Loucy (cell line): ENCODE results near the gene ARCN1.

Source experiments
- H2AFZ ChIP-seq: fragments of 200-600 bp; sonication (generic); 2 replicates; pipeline ENCODE4 v1.6.0; 2016; ENCODE audit warnings: antibody characterized with exemption, mild to moderate bottlenecking, low read length, moderate library complexity
- H3F3A ChIP-seq: fragments of 200-600 bp; 2 replicates; pipeline ENCODE4 v1.6.0; 2016; ENCODE audit warnings: antibody characterized with exemption, low read depth, mild to moderate bottlenecking
- H3K27me3 ChIP-seq: fragments of 200-600 bp; sonication (generic); 2 replicates; pipeline ENCODE4 v1.6.1; 2014; ENCODE audit warnings: low read length, mild to moderate bottlenecking; ENCODE audit not compliant: insufficient read depth, poor library complexity, severe bottlenecking
- H3K36me3 ChIP-seq: fragments of 200-600 bp; sonication (generic); 2 replicates; pipeline ENCODE4 v1.6.1; 2016; ENCODE audit warnings: low read length; ENCODE audit not compliant: insufficient read depth
- H3K4me1 ChIP-seq: fragments of 200-600 bp; sonication (generic); 2 replicates; pipeline ENCODE4 v1.5.1; 2014; ENCODE audit warnings: low read length, mild to moderate bottlenecking; ENCODE audit not compliant: insufficient read depth, poor library complexity, severe bottlenecking
- H3K4me2 ChIP-seq: fragments of 200-600 bp; sonication (generic); 2 replicates; pipeline ENCODE4 v1.6.0; 2014; ENCODE audit warnings: antibody characterized with exemption, low read length, low read depth, mild to moderate bottlenecking; ENCODE audit not compliant: poor library complexity, severe bottlenecking
- H3K4me3 ChIP-seq: fragments of 200-600 bp; sonication (generic); 2 replicates; pipeline ENCODE4 v1.5.1; 2014; ENCODE audit warnings: low read length, mild to moderate bottlenecking, mixed read lengths; ENCODE audit not compliant: poor library complexity, severe bottlenecking
- H3K79me2 ChIP-seq: fragments of 200-600 bp; sonication (generic); 2 replicates; pipeline ENCODE4 v1.6.1; 2014; ENCODE audit warnings: low read length; ENCODE audit not compliant: insufficient read depth
- H3K9ac ChIP-seq: fragments of 200-600 bp; sonication (generic); 2 replicates; pipeline ENCODE4 v1.6.0; 2014; ENCODE audit warnings: mild to moderate bottlenecking, low read depth, low read length, moderate library complexity; ENCODE audit not compliant: poor library complexity, severe bottlenecking
- H3K9me2 ChIP-seq: fragments of 200-600 bp; sonication (generic); replicated peaks from 2 replicates; pipeline ENCODE4 v1.6.1; 2016; ENCODE audit warnings: low read depth, low read length, mixed read lengths
- H3K9me3 ChIP-seq: fragments of 200-600 bp; sonication (generic); 2 replicates; pipeline ENCODE4 v1.6.1; 2014; ENCODE audit warnings: mild to moderate bottlenecking, antibody characterized with exemption, low read length, low read depth; ENCODE audit not compliant: insufficient read depth
- H4K20me1 ChIP-seq: fragments of 200-600 bp; sonication (generic); 2 replicates; pipeline ENCODE4 v1.6.0; 2014; ENCODE audit warnings: antibody characterized with exemption, low read length, mild to moderate bottlenecking; ENCODE audit not compliant: insufficient read depth, poor library complexity, severe bottlenecking
- EZH2phosphoT487 ChIP-seq: fragments of 200-600 bp; IDR thresholded peaks from 2 replicates; pipeline ENCODE4 v1.6.1; 2018; ENCODE audit warnings: antibody characterized with exemption, mild to moderate bottlenecking, moderate library complexity, borderline replicate concordance
- TF ChIP-seq, protein P1 (sequence below): fragments of 200-600 bp; sonication (generic); conservative IDR thresholded peaks from 2 replicates; pipeline ENCODE4 v1.5.1; 2014; ENCODE audit warnings: mild to moderate bottlenecking, antibody characterized with exemption, low read length

ARCN1 gene

DNA sequence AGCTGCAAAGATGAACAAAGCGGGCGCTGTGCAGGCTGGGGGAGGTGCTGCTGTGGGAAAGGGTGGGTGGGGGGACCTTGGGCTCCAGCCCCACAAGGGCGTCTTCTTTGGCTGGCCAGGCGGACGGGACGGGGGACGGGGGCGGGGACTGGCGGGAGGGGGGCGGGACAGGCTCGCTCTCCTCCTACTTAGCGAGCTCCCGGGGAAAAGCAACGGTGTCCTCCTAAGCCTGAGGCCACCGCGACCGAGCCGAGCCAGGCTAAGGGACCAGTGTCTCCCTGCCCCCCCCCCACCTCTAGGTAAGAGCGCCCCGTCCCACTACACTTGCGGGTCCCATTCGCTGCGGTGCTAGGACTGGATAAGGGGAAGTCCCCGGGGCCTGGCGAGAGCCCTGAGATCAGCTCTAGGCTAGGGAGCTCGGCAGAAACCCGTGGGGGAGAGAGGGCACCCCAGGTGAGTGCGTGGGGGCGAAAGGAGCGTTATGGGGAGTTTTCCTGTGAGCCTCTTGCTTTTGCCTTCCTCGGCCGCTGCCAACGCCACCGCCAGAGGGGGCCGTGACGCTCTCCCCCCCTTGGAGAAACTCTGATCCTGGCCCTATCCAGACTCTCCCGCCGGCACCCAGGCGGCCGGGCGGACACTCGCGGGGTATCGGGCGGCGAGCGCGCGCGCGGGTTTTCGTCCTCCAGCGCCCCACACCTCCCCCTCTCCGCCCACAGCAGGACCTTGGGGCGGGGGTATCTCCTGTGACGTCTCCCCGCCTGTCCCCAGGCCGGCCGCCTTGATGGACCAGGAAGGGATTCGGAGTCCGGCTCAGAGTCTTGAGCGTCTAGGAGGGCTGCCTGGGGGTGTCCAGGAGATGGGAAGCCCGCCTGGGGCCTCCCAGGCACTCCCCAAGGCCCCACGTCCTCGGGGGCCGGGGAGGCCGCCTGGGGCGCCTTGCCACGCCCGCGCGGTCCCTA lies 35.5 kb downstream of the ARCN1 start, which contains the start of gene PHLDB1:
PHLDB1 (plus strand) TSS at position 215 of the 959 bp plus-strand sequence. CDS start 6,222 bp downstream, outside the sequence.
- H3F3A ChIP-seq = no peaks in the 10 kb centered on the region
- no peaks in the 10 kb centered on the region for H4K20me1 ChIP-seq
- H3K9me2 ChIP-seq = no peaks in the 10 kb centered on the region
- no peak within 1 kb of the TSS for H3K9ac ChIP-seq
- H3K79me2 ChIP-seq = no peaks in the 10 kb centered on the region
- H3K36me3 ChIP-seq = no peaks in the 10 kb centered on the region
- no peak within 1 kb of the TSS for H2AFZ ChIP-seq
- TF ChIP-seq, protein P1, sequence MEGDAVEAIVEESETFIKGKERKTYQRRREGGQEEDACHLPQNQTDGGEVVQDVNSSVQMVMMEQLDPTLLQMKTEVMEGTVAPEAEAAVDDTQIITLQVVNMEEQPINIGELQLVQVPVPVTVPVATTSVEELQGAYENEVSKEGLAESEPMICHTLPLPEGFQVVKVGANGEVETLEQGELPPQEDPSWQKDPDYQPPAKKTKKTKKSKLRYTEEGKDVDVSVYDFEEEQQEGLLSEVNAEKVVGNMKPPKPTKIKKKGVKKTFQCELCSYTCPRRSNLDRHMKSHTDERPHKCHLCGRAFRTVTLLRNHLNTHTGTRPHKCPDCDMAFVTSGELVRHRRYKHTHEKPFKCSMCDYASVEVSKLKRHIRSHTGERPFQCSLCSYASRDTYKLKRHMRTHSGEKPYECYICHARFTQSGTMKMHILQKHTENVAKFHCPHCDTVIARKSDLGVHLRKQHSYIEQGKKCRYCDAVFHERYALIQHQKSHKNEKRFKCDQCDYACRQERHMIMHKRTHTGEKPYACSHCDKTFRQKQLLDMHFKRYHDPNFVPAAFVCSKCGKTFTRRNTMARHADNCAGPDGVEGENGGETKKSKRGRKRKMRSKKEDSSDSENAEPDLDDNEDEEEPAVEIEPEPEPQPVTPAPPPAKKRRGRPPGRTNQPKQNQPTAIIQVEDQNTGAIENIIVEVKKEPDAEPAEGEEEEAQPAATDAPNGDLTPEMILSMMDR = peak; percentile 33
- TF ChIP-seq EZH2phosphoT487 = no peak
- no peak within 1 kb of the TSS for H3K4me3 ChIP-seq
- H3K9me3 ChIP-seq = no peaks in the 10 kb centered on the region
- H3K4me2 ChIP-seq = no peak within 1 kb of the TSS
- no peaks in the 10 kb centered on the region for H3K4me1 ChIP-seq
- H3K27me3 ChIP-seq = peaks cover 26% of the 10 kb centered on the region

DNA sequence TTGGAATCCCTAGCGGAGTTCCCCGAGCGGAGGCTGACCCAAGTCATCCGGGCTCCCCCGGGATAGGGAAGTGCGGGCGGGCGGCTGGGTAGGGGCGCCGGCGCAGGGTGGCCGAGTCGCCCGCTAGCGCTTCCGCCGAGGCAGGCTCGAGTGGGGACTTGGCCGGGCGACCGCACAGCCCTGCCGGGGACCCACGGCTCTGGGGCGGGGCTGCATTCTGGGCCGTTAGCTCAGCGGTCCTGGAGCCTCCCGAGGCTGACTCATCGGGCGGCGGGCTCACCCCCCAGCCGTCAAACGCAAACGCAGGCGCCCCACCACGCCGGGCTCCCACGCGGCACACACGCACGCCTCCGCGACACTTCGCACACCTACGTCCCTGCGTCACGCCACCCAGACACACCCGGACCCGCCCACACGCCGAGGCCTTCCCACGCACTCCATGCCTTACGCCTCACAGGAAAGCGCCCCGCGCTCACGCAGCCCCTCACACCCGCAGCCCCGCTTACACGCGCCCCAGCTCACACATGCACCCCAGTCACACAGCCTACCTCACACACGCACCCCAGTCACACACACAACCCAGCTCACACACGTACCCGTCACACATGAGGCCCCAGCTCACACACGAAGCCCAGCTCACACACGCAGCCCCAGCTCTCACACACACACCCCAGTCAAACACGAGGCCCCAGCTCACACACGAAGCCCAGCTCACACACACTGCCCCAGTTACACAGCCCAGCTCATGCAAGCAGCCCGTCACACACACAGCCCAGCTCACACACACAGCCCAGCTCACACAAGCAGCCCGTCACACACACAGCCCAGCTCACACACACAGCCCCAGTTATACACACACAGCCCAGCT lies 36.4 kb downstream of the ARCN1 start:
- Histone ChIP-seq H2AFZ (no peak overlapping the region), H3K9ac (no peak overlapping the region), H3F3A (no peaks in the 10 kb centered on the region), H4K20me1 (no peaks in the 10 kb centered on the region), H3K9me2 (no peaks in the 10 kb centered on the region), H3K79me2 (no peaks in the 10 kb centered on the region), H3K4me2 (no peak overlapping the region), H3K36me3 (no peaks in the 10 kb centered on the region), H3K27me3 (peaks cover 26% of the 10 kb centered on the region), H3K4me1 (no peaks in the 10 kb centered on the region), H3K4me3 (no peak overlapping the region), H3K9me3 (no peaks in the 10 kb centered on the region)
- TF ChIP-seq EZH2phosphoT487 = no peak
- TF ChIP-seq, protein P1 = no peak

DNA sequence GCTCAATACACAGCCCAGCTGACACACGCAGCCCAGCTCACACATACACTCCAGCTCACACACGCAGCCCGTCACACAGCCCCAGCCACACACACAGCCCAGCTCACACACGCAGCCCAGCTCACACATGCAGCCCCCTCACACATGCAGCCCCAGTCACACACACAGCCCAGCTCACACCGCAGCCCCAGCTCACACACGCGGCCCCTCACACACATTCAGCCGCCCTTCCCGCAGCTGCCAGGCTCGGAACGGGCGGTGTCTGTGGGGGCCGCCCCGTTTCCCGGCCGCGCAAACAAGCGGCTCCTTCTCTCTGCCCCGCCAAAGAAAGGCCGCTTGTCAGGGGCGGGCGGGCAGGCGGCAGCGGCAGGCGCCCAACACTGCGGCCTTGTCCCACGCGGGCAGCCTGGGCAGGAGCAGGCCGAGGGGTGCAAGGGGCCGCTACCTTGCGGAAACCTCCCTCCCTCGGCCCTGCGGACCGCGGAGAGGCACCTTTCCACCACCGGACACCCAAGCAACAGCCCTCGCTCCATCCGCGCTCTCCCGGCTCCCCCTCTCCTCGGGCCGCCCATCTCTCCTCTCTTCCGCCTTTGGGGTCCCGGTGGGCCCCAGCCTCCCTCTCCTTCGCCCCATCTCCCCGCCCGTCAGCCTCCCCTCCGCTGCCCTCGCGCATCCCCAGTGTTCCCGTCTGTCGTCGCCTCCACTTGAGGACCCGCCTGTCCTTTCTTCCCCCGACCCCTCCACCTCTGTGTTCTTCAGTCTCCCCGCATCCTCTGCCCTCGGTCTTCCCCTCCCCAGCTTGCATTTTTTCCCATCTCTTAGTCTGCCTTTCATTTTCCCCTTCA lies 37.4 kb downstream of the ARCN1 start:
- TF ChIP-seq, protein P1 = no peak
- TF ChIP-seq EZH2phosphoT487 = no peak
- Histone ChIP-seq H3K36me3 (no peaks in the 10 kb centered on the region), H3K4me3 (no peak overlapping the region), H3K9me3 (no peaks in the 10 kb centered on the region), H3K9me2 (no peaks in the 10 kb centered on the region), H3K4me1 (no peaks in the 10 kb centered on the region), H4K20me1 (no peaks in the 10 kb centered on the region), H3K27me3 (peaks cover 26% of the 10 kb centered on the region), H2AFZ (no peak overlapping the region), H3K79me2 (no peaks in the 10 kb centered on the region), H3K4me2 (no peak overlapping the region), H3K9ac (no peak overlapping the region), H3F3A (no peaks in the 10 kb centered on the region)
